ENCODE data around the gene DHRS7. TPM values are rescaled to one million over a fixed set of nuclear protein-coding genes. Genes with fewer than 3 reads are reported as not detected.

The DHRS7 gene
- polyA plus RNA-seq, 1 donor = 93.9 TPM

DNA sequence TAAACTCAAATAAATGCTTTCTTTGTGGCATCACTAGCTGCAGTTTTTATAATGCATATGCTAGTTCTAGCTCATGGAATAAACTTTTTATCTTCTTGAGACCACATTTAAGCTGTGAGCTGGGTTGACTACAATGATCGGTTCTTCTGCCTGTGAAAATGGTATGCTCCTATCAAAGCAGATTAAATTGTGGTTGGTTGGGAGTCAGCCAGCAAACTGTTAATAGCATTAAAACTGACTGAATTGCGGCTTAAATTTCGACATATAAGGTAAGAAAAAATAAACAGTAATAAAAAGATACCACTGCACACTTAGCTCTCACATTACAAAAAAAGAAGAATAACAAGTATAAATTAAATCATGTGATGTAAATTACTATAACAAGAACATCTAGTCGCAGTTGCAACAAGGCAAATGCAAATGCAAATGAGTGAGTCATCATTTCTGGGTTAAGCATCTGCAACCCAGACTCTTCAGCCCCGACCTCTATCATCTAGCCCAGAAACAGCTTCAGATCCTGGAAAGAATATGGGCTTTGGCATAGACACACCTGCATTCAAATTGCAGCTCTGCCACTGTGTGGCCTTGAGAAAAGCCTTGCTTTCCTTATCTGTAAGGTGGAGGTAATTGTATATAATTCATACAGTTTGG, 19.8 kb upstream of the DHRS7 start:
- DNase-seq = no peak

DNA sequence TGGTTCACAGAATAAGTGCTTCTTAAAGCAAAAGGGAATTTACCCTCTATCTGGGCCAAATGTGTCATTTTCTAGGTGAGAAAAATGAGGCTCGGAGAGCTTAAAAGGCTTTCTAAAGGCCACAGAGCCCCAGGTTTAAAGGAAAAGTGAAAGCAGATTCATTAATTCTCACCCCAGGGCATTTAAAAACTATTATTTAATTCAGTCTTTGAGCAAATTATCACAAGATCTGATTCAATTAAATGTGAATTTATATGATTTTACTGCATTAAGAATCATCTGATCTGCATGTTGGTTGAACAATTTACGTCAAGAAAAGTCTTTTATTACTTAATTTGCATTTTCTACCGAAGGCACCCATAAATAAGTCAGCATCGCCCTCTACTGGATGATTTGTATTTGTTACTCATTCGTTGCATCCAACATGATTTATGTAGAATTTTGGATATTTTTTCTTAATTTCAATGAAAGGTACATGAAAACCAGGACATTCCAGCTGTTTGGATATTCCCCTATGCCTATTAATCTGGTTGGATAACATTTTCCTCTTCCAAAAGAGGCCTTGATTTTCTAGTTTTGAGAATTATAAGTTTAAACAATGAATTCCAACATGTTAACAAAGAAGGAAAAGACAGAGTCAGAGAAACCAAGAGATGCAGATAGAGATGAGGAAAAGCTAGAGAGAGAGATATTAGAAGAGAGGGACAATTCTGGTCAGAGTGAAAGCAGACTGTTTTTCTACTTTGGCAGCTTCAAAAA, 19.1 kb upstream of the DHRS7 start:
- DNase-seq = peak; percentile 69

DNA sequence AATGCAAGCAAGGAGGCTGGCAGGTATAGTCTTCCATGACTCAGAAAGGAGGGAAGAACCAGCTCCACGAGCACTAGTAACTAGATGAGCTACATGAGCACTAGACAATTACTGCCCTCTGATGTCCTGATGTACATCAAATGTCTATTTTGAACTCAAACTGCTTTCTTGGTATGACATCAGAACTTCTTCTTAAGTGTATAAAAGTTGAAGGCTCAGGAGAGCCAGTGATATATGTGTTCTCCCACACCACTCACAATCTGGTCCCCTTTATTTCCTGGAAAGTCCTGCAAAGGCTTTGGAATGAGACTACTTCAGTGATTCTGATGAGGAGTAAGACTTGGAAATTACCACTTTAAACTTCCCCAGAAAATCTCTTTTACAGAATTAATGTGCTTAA, 18.5 kb upstream of the DHRS7 start:
- no peak for DNase-seq

DNA sequence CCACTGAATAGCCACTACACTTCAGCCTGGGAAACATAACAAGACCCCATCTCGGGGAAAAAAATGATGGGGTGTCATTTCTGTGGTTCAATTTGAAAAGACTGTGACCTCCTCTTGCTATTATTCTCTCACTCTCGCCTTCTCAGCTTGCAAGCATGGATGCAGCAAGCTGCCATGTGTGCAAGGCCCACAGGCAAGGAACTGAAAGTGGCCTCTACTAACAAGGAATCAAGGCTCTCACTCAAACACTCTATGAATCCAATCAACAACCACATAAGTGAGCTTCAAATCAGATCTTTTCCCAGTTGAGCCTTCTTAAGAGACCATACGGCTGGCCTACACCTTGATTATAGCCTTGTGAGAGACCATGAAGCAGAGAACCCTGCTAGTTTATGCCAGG, 17.9 kb upstream of the DHRS7 start:
- DNase-seq = no peak

DNA sequence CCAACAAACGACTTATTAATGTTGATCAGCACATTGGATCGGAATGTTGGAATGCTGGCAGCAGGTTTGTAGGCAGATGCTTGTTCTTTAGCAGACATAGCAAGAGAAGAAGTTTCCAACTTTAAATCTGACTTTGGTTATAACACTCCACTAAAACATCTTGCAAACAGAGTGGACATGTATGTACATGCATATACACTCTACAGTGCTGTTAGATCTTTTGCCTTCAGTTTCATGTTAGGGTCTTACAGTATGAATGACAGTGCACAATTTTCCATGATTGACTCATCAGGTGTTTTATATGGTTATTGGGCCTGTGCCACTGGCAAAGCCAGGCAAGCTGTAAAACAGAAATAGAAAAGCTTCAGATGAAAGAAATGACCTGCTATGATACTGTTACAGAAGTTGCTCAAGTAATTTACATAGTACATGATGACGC, 14.3 kb upstream of the DHRS7 start:
- no peak for DNase-seq

DNA sequence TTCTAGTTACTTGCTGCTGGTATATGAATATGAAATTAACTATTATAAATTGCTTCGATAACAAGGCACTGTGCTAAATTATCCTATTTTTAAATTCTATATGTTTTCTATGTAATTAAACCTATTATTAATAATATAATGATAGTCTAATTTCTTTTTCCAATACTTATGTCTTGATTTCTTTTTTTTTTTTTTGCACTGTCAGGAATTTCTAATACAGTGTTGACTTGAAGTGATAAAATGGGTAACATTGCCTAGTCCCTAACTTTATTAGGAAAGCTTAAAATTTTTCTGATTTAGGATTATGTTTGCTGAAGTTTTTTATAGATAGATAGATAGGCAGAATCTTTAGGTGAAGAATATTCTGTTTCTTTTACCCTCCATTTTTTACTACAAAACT, 13.6 kb upstream of the DHRS7 start:
- no peak for DNase-seq

DNA sequence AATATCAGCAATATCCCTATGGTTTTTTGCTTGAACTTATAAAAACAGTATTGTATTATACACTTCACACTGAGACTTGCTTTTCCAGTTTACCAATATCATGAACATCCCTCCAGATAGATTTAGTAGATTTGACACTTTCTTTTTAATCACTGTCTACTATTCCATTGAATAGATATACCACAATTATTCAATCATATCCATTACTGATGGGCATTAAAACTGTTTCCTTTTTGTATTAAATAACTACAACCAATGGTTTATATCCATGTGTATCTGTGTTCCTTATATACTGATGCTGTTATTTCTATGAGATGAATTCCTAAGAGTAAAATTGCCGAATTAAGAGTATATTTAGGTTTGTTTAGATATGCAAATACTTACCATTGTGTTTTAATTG, 13.0 kb upstream of the DHRS7 start:
- DNase-seq = no peak

DNA sequence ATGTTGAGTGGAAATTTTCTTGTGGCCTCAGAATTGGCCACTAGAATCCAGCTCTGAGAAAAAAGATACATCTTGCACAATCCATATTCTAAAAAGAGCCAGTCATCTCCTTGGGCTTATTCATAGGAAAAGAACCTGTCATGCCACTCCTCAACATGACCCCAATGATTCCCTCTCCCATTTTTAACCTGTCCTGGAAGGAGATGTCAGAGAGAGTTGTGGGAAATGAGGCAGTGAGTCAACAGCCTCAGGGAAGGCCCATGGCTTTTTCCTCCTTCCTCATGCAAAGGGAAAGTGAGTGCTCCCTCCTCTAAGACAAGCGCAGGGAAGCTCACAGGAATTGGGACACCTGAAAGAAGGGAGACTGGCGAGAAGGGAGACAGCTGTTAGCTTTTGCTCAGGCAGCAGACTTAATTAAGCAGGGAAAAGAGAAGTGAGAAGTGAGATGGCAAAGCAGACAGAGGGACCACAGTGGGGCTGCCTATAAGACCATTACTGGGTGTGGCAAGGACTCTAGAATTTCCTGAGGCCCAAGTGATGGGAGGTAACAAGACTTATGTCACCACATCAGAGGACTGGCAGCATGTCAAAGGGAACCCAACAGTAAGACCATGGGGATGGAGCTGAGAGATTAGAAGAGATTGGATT, 10.2 kb upstream of the DHRS7 start:
- no peak for DNase-seq

DNA sequence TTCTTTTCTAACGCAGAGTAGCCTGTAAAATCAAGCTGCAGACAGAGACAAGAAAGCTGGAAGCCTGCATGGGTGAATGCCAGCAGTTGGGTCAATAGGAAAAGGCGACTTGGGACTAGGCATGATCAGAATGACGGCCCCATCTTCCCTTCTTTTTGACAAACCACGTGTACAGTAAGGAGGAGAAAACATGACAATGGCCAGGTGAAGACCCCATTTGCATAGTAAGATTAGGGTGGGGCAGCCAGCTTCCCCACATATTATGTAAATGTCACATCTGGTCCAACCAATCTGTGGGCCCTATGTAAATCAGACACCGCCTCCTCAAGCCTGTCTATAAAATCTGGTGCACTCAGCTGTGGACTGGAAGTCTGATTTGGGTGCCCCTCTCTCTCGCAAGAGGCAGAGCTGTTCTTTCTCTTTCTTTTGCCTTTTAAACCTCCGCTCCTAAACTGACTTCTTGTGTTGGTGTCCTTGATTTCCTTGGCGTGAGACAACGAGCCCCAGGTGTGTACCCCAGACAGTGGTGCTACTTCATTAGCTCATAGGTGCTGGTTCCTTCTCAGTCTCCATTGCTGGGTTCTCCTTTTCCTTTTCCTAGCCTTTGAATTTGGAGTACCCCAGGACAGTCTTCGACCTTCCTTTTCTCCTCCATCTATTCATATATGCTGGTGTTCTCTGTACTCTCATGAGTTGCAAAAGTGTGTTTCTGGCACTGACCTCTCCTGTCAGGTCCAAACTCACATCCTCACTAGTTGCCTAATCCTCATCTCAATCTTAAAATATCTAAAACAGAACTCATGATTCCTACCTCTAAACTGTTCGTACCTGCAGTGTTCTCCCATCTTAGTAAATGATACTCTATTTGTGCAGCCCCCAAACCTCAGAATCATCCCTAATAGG, 9.4 kb upstream of the DHRS7 start:
- no peak for DNase-seq

DNA sequence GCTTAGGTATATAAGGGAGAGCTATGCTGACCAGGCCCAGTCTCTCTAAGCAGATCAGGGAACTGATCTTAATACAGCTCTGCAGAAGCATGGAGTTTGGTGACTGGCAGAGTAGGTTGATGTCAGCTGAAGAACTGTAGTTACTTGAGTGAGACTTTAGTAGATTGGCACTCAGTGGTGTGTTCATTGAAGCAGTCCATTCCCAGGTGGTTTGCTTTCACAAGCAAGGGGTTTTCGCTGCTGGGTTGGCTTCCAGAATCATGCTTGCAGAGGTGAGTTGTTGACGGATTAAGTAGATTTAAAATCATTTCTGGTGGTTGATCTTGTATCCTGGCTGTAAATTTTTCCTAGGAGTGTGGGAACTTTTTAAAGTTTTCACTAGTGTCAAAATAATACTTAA, 6.5 kb upstream of the DHRS7 start:
- no peak for DNase-seq

DNA sequence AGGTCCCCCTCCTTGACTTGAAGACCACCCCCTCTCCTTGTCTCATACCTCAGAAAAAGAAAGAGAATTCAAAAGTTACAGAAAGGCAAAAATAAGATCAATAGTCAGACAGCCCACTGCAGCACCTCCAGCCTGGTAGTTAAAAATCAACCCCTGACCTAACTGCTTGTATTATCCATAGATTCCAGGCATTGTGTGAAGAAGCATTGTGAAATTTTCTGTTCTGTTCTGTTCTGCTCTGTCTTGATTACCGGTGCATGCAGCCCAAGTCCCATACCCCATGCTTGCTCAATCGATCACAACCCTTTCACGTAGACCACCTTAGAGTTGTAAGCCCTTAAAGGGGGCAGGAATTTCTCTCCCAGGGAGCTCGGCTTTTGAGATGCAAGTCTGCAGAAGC, 5.8 kb upstream of the DHRS7 start:
- DNase-seq = no peak

DNA sequence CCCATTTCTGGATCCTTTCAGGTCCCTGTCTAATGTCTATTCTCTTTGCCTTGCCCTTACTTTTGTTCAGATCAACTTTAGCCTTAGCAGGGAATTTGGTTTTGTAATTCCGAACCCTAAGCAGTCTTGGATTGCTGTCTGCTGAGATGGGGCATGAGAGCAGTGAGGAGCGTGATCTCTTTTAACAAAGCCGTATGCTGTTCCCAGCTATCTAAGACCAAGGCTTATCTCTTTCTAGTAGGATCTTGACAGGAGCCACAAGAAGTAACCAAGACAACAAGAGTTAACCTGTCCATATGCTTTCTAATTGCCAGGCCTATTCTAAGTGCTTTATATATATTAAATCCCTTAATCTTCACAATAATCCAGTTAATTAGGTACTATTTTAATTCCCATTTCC, 4.5 kb upstream of the DHRS7 start:
- DNase-seq = no peak

DNA sequence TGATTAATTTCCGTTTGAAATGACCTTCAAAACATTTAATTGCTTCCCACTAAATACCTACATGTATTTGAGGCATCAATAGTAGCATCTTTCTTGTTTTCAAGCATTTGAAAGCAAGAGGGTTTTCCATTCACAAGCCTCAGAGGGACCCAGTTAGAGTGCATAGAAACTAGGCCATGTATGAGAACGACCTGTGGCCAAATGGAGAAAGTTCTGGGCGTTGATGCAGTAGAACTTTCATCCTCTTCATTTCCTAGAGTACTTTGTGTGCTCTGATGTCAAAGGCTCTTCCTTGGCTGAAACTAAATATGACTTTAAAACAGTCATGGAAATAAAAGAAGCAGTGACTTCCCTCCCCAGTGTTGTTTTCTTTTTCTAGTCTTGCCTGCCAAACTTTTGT, 944 bp upstream of the DHRS7 start:
- no peak for DNase-seq

DNA sequence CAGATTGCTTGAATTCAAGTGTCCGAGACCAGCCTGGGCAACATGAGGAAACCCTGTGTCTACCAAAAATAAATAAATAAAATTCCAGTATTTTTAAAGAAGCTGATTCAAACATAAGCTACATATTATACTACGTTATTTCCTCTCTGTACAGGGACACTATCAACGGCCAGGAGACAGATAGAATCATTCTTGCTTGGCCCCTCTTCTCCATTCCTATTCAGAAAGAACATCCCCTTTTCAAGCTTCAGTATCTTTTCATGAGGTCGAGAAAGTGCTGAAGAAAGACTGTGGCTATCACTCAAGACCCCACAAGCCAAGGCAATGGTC, 314 bp upstream of the DHRS7 start:
- no peak for DNase-seq

DNA sequence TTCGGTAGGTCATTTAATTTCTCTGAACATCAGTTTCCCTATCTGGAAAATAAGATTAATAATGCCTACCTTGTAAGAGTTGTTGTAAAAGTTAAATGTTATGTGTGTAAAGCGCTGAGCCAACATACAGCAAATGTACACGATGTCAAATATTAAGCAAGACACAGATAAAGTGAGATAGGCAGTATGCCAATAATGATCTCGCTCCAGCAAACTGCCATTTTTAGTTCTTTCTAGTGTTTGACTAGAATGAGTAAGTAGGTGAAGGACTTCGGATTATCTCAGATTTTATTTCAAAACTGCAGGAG, 840 bp downstream of the DHRS7 start:
- no peak for DNase-seq

DNA sequence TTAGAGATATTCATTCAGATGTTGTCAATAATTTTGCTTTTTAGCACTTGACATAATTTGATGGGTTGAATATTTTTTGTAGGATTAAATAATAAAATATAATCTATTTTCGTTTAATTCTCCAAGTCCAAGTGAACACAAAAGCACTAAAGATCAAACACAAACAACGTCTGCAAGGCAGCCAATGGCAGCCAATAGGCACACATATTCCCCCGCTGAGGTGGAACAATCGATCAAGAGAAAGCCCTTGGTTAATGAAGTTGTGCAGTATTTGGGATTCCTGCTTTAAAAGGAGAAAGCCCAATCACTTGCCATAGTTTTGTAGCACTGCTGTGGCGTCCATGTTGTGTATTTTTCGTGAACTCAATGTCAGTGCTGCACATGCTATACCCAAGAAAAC, 1.5 kb downstream of the DHRS7 start:
- DNase-seq = no peak

DNA sequence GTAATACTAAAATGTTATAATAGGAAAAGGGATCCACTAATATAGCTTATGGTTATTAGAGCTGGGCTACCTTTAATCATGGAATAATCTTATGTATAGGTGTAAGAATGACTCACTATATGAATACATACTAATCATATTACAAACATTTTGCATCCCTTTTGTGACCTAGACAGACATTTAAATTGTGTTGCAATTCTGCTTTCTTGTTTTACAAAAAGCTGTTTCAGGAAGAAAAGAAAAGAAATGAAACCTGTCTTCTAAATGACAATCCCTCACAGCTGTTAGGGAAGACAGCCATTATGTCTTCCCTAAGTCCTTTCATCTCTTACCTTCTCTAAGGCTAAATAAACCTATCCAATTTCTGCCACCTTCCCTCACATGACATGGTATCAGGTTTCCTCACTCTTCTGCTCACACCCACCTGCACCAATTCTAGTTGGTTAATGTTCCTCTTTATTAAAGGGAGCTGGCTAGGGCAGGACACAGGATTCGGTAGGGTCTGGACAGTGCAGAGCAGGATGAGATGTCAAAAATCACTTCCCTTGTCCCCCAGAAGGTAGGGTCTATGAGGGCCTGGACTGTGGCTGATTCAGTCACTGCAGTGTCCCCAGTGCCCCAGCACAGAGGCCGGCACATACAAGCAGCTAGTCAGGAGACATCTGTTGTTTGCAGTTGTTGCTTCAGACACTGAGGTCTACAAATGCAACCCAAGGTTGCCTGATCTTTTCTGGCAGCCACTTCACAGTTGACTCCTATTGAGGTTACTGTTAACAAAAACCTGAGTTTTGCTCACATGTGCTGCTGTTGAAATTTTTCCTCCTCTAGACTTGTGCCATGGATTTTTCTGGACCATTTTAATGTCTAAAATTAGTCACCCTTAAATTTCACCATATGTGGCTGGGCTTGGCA, 3.7 kb downstream of the DHRS7 start:
- no peak for DNase-seq

DNA sequence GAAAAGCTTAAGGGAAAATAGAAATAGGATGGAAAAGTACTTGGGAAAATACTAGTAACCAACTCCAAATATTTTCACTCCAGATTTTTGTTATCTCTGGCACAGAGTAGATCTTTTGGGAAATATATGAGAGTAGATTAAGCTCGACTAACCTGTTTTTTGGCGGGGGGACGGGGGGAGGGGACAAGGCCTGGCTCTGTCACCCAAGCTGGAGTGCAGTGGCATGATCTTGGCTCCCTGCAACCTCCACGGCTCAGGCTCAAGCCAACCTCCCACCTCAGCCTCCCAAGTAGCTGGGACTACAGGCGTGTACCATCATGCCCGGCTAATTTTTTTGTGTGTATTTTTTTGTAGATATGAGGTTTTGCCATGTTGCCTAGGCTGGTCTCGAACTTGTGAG, 4.8 kb downstream of the DHRS7 start:
- no peak for DNase-seq

DNA sequence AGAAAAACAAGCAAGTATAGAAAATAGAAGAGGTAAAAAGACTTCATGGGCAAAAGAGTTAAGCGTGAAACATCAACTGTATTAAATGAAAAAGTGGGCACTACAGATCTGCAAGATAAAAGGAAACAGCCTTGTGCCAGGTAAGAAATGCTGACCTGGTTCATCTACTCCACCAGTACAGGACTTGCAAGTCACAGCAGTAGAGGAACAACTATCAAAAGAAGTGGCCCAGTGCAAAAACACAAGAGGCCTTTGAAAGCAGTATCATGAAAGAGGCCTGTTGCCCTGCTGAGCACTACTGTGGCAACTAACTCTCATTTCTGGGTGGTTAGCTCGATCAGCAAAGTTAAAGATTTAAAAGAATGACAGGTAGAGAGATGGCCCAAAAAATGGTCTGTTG, 10.5 kb downstream of the DHRS7 start:
- no peak for DNase-seq

DNA sequence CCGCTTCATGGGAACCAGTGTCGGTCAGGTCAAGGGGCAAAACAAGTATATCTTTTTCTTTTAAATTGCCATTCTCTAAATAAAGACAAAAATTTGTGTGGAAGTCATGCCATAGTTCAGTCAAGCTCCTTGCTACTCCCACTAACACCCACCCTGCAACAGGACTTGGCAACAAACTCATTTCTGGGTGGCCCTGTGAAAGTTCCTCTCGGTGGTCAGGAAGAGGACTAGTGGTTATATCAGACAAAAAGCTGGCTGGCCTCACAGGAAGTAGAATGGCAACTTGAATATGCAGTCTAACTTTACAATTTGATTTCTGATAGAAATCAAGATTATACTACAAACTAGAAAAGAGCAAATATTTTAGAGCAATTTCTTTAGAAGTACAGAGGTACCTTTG, 11.2 kb downstream of the DHRS7 start:
- no peak for DNase-seq

DNA sequence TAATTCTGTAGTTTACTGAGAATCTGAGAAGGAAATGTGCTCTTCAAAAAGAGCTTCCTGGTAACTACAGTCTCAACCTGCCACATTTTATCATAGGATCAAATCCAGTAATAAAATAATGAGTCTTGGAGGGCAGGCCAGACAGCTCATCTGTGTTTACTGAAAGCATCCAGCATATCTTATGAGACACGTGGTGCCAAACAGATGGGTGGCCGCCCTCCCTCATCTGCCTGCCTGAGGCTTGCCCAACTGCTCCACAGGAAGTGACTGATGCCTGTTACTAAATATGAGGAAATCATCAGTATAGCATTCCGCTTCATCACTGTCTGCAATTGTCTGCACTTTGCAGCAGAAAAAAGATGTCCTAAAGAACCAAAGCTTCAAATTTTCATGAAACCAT, 13.5 kb downstream of the DHRS7 start:
- peak; percentile 31 for DNase-seq

DNA sequence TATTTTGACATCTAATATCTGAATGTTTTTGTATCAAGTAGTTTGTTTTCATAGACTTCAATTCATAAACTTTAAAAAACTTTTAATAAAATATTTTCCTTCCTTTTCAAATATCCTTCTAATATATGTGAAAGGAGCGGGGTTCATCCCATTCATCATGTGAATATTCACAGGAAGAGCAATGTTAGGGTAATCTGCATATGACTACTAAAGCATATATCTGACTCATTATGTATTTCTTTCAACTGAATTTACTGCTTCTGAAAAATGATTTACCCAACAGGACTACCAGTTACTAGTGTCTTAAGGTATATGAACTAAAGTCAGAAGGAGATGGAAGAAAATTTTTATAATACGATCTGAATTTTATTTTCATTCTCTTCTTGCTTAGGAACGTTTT, 30.5 kb downstream of the DHRS7 start:
- DNase-seq = no peak

All from hindlimb muscle (tissue), 1 donor.